Left lung (tissue), 10 donors: ENCODE measurements around the gene PIK3R2. TPM values are rescaled to one million over a fixed set of nuclear protein-coding genes. Genes with fewer than 3 reads are reported as not detected.
A peak's percentile ranks its signal among the peaks of the same experiment; 100 is the strongest.
"Not testable (repeated sequence)": the region's sequence is repeated elsewhere in the genome, so short reads cannot be mapped to it uniquely, and the experiment has no call there.

Experiments
- ATAC-seq: fragments of 200-7000 bp; cut with Tn5 transposase; one replicate; pipeline ENCODE4 v1.9.1; 2020; ENCODE audit warnings: moderate library complexity
- DNase-seq, 4 donors: peaks; one replicate each; pipeline ENCODE4 v3.0.0-alpha.2; 2013 to 2020
- H3K27ac ChIP-seq, 2 donors: fragments of 200-600 bp; sonication (generic) in 1 of 2; one replicate each; pipeline versions ENCODE4 v1.5.0 to v1.8.0; 2020 to 2021
- H3K27me3 ChIP-seq, 2 donors: fragments of 200-600 bp; sonication (generic) in 1 of 2; one replicate each; pipeline versions ENCODE4 v1.5.0 to v1.8.0; 2020 to 2021
- H3K36me3 ChIP-seq, 2 donors: fragments of 200-600 bp; sonication (generic) in 1 of 2; one replicate each; pipeline versions ENCODE4 v1.5.0 to v1.8.0; 2020 to 2021
- H3K4me1 ChIP-seq, 2 donors: fragments of 200-600 bp; one replicate each; pipeline ENCODE4 v1.8.0; 2021
- H3K4me3 ChIP-seq, 2 donors: fragments of 200-600 bp; sonication (generic) in 1 of 2; one replicate each; pipeline versions ENCODE4 v1.5.0 to v1.8.0; 2020 to 2021; ENCODE audit warnings: mild to moderate bottlenecking in 1 of 2
- H3K9me3 ChIP-seq, 2 donors: fragments of 200-600 bp; sonication (generic) in 1 of 2; one replicate each; pipeline versions ENCODE4 v1.5.0 to v1.8.0; 2020 to 2021
- intact Hi-C, 2 donors: fragments of 100-400 bp; cut with DNase I; formaldehyde crosslinking; loops; one replicate each; pipeline versions ENCODE4 v1.11.2 to v1.14.2; 2022
- polyA plus RNA-seq, 6 donors: library from polyadenylated mRNA; unstranded; fragments of 120-200 nt; gene quantifications; one replicate each; pipeline ENCODE4 v1.2.1, GENCODE V29; 2013; ENCODE audit not compliant: insufficient read length in 6 of 6
- total RNA-seq, 2 donors: library from RNA; stranded (reverse); fragmentation: NEBNext Ultra II Directional; extraction: Animal tissue kit (Norgen Biotek cat#: 25700); gene quantifications; one replicate each; pipeline ENCODE4 v1.2.1, GENCODE V29; 2021
- TF ChIP-seq, protein P1 (sequence below), 2 donors: fragments of 200-600 bp; sonication (generic) in 1 of 2; IDR thresholded peaks; one replicate each; pipeline versions ENCODE4 v1.5.0 to v1.8.0; 2021; ENCODE audit warnings: antibody characterized with exemption in 2 of 2
- donor health status: DM: no; HTN: yes; CAD: no.
- donor health status: DM: no; HTN: no; CAD: no.

PIK3R2 gene
- total and polyA plus RNA-seq, 8 donors, result 25.7 to 37.7 (median 32.5) TPM

GRCh38 chr19:18204394-18205199 is 51.6 kb downstream of the PIK3R2 start:
- Histone ChIP-seq H3K4me3 (peak overlapping the region; percentile 56 to 57), H3K27me3 (peaks cover 0 to 27% of the 10 kb centered on the region in 2 donors), H3K36me3 (peaks cover 0 to 10% of the 10 kb centered on the region in 2 donors), H3K27ac (peak overlapping the region; percentile 90 to 98), H3K4me1 (peaks cover 9 to 34% of the 10 kb centered on the region in 2 donors), H3K9me3 (no peaks in the 10 kb centered on the region)
- intact Hi-C loops, result loop anchor here in 1 of 2 donors (10.0 kb wide), 1 partner anchor 50 kb away; a partner anchor contains a TSS
- TF ChIP-seq, protein P1, sequence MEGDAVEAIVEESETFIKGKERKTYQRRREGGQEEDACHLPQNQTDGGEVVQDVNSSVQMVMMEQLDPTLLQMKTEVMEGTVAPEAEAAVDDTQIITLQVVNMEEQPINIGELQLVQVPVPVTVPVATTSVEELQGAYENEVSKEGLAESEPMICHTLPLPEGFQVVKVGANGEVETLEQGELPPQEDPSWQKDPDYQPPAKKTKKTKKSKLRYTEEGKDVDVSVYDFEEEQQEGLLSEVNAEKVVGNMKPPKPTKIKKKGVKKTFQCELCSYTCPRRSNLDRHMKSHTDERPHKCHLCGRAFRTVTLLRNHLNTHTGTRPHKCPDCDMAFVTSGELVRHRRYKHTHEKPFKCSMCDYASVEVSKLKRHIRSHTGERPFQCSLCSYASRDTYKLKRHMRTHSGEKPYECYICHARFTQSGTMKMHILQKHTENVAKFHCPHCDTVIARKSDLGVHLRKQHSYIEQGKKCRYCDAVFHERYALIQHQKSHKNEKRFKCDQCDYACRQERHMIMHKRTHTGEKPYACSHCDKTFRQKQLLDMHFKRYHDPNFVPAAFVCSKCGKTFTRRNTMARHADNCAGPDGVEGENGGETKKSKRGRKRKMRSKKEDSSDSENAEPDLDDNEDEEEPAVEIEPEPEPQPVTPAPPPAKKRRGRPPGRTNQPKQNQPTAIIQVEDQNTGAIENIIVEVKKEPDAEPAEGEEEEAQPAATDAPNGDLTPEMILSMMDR (IDR thresholded peaks at IDR 0.05), result no peak
- peak in 2 of 4 donors; percentile 60 to 93 for DNase-seq
- peak; percentile 55 for ATAC-seq

GRCh38 chr19:18205200-18205892 is 52.4 kb downstream of the PIK3R2 start:
- ATAC-seq, result peak; percentile 42

DNA sequence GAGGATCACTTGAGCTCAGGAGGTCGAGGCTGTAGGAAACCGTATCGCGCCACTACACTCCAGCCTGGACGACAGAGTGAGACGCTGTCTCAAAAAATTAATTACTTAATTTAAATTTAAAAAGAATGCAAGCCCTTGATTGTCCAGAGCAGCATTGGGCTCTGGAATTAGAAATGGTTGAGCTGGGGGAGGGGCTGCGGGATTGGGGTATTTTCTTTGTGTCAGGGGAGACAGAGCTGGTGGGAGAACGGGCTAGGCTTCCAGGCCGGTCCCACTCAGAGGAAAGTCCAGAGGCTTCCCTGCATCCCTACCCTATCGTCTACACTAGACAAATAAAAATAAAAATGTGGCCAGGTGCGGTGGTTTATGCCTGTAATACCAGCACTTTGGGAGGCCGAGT is 53.1 kb downstream of the PIK3R2 start:
- H3K4me1 ChIP-seq, result peaks cover 9 to 34% of the 10 kb centered on the region in 2 donors
- H3K9me3 ChIP-seq, result no peaks in the 10 kb centered on the region
- TF ChIP-seq, protein P1 (IDR thresholded peaks at IDR 0.05), result no peak
- H3K36me3 ChIP-seq, result no peaks in the 10 kb centered on the region
- no peak for DNase-seq
- peak overlapping the region; percentile 90 to 98 for H3K27ac ChIP-seq
- H3K4me3 ChIP-seq, result no peak overlapping the region
- intact Hi-C loops, result loop anchor here in 1 of 2 donors (10.0 kb wide), 1 partner anchor 49 kb away; a partner anchor contains a TSS
- peaks cover 0 to 30% of the 10 kb centered on the region in 2 donors for H3K27me3 ChIP-seq
- no peak for ATAC-seq

More at GRCh38 chr19:18205200-18205892, 52.4 kb downstream of the PIK3R2 start:
- peak overlapping the region; percentile 90 to 98 for H3K27ac ChIP-seq
- DNase-seq, result peak; percentile 31 to 88 (median 84)
- intact Hi-C loops, result loop anchor here in 1 of 2 donors (10.0 kb wide), 1 partner anchor 49 kb away; a partner anchor contains a TSS
- TF ChIP-seq, protein P1 (IDR thresholded peaks at IDR 0.05), result no peak
- peaks cover 0 to 29% of the 10 kb centered on the region in 2 donors for H3K27me3 ChIP-seq
- H3K9me3 ChIP-seq, result no peaks in the 10 kb centered on the region
- H3K4me3 ChIP-seq, result peak overlapping the region; percentile 56 to 57
- H3K4me1 ChIP-seq, result peaks cover 9 to 34% of the 10 kb centered on the region in 2 donors
- peaks cover 0 to 2% of the 10 kb centered on the region in 2 donors for H3K36me3 ChIP-seq

DNA sequence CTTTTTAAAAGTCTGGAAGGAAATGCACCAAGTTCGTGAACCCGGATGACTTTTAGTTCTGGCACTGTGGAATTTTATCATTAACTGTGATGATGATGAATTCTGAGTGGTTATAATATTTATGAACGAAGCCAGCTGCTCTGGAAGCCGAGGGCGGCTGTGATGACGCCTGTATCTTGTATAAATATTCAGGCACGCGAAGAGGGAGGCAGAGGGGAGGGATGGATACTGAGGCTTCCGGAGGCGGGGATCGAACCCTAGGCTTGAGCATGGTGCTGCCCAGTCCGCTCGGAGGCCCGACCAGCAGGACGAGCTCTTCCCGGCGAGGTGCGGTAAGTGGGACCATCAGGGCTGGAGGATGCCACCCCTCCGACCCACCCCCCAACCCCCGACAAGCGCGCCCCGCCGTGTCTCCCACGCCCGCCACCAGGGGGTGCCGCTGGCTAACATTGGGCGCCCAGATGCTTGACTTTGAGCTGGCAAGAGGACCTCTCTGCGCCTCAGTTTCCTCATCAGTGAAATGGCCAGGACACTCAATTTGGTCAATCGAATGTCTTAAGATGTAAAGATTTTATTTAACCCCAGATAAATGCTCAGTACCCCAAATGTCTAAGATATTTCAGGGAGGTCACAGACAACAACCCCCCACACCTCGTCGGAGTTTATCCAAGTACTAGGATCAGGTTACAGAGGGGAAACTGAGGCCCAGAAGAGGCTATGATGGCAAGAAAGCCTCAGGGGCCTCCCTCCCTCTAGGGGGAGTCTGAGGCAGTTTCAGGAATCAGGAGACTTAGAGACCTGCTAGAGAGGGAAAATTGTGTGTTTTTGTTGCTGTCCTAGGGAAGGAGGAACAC is 55.4 kb downstream of the PIK3R2 start:
- Histone ChIP-seq H3K27ac (peak overlapping the region in 1 of 2 donors; percentile 8), H3K9me3 (no peaks in the 10 kb centered on the region), H3K36me3 (no peaks in the 10 kb centered on the region), H3K4me1 (peaks cover 2 to 26% of the 10 kb centered on the region in 2 donors), H3K27me3 (peaks cover 0 to 27% of the 10 kb centered on the region in 2 donors), H3K4me3 (no peak overlapping the region)
- intact Hi-C loops, result loop anchor here in 1 of 2 donors (10.0 kb wide), 1 partner anchor 46 kb away; a partner anchor contains a TSS
- TF ChIP-seq, protein P1 (IDR thresholded peaks at IDR 0.05), result peak; percentile 56 to 67
- DNase-seq, result peak; percentile 43 to 88 (median 82)
- no peak for ATAC-seq

DNA sequence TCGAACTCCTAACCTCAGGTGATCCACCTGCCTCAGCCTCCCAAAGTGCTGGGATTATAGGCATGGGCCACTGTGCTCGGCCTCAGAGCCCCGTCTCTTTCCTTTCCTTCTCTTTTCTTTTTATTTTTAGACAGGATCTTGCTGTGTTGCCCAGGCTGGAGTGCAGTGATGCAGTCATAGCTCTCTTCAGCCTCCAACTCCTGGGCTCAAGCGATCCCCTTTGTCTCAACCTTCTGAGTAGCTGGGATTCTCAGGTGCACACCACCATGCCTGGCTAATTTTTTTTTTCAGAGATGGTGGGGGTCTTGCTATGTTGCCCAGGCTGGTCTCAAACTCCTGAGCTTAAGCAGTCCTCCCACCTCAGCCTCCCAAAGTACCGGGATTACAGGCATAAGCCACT is 56.9 kb downstream of the PIK3R2 start:
- not testable (repeated sequence) for DNase-seq, H3K4me3 ChIP-seq, H3K27ac ChIP-seq, ATAC-seq, H3K9me3 ChIP-seq, H3K36me3 ChIP-seq
- Histone ChIP-seq H3K4me1 (peaks cover 2 to 18% of the 10 kb centered on the region in 2 donors), H3K27me3 (peaks cover 0 to 26% of the 10 kb centered on the region in 2 donors)
- intact Hi-C loops, result loop anchor here in 1 of 2 donors (10.0 kb wide), 1 partner anchor 45 kb away; a partner anchor contains a TSS
